Measurements from ENCODE around the gene LMOD1.
A peak's percentile ranks its signal among the peaks of the same experiment; 100 is the strongest.
"Not testable (repeated sequence)": the region's sequence is repeated elsewhere in the genome, so short reads cannot be mapped to it uniquely, and the experiment has no call there.

The LMOD1 gene

DNA sequence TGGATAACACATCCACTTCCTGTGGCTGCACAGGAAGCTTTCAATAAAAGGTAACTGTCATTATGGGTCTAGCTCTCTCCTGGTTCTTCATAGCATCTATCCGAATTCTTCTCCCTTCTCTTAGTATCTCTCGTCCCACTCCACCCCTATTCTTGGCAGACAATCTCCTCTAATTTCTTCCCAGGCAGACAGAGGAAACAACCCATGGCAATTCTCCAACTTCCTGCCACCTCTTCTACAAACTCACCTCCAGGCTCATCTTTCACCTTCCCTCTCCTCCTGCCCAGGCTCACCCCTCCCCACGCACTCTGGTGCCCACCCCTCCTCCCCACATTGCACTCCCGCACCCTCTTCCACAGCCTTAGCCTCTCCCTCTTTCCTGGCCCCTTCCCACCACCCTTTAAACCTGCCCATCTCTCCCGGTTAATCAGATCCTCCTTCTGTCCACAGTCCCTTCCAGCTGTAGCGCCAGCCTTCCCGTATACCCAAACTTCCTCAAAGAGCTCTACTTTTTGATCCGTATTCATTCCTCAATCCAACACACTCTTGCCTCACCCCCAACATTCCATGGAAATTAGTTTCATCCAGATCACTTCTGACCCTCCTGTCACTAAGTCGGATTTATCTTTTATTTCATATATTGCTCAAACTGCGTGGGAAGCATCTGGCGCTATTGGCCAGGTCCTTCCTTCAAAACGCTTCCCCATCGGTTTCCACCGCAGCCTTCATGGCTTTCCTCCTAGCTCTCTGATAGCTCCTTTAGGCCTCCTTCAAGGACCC is 31.7 kb downstream of the LMOD1 start:
- DNase-seq (ENCODE audit: low read depth in 2 of 2) = no peak

DNA sequence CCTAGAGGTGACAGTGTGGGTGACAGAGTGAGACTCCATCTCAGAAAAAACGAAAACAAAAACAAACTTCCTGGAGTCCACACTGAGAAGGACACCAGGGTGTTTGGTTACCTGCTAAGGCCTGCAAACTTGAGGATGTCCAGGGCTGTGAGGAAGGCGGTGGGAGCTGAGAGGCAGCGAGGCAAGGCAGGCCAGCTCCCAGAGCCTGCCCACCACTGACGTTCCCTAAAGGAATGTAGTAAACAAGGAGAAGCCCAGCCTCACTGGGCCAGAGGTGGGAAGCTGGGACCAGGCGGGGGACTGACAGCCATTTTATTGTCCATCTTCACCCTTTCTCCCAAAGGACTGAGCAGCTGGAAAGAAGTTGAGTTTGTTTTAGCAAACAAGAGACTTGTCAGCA is 33.5 kb downstream of the LMOD1 start:
- no peak for DNase-seq (ENCODE audit: low read depth in 2 of 2)

DNA sequence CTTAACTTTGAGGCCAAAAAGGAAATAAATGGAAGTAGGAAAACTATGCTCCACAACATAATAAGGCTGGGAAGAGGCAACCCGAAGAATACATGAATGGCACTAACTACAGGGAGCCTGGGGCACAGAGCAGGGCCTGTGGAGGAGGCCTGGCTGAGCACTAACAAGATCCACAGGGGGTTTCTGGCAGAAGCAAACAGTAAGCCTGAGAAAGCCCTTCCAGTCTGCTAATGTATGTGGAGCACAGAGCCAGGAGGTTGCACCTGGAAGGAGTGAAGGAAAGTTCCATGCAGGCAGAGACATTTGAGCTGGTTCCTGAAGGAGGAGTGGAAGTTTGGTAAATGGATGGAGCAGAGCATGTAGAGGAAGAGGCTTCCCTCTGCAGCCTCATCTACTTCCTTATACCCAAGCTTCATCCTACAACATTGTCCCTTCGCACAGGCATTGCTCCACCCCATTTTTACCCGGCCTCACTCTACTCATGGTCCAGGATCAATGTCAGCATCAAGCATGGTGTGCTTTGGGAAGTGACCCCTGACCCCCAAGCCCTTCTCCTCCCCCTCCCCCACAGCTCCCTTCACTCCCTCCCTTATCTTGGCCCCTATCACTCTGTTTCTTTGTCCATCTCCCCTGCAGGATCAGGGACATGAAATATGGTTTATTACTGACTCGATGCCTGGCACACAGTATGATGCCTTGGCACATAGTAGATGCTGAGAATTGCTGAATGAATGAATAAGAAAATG is 34.3 kb downstream of the LMOD1 start:
- no peak for DNase-seq (ENCODE audit: low read depth in 2 of 2)

DNA sequence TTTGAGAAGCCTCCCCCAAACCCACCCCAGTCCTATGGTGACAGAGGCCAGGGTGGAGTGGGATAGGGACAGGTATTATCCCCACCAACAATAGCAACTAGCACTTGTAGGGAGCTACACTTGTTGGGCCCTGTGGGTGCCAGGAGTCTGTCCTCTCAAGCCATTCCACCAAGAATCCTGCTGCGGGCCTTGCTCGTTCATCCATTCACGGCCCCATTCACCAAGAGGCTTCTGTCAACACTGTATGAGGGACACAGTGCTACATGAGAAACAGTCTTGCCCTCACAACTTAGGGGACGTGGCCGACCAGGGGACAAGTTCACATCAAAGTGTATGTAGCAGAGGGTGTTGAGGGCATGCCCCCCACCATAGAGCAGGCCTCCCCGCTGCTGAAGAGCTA is 38.7 kb downstream of the LMOD1 start:
- no peak for DNase-seq (ENCODE audit: low read depth in 2 of 2)

DNA sequence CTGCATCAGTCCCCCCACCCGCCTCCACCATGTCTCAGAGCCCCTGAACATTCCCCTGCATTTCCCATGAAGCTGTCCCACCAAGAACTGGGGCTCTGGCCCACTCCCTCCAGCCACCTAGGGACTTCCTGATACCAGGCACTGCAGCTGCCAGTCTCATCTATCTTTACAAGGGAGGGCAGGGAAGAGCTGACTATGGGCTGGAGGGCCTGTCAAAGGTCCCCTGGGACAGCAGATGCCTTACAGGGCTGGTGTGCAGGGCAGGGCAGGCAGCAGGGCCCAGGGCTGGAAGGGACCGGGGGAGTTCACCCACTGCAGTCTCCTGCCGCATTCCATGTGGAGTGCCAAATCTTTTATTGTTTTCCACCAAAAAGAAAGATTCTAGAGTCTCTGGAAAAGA is 40.0 kb downstream of the LMOD1 start:
- no peak for DNase-seq (ENCODE audit: low read depth in 2 of 2)

DNA sequence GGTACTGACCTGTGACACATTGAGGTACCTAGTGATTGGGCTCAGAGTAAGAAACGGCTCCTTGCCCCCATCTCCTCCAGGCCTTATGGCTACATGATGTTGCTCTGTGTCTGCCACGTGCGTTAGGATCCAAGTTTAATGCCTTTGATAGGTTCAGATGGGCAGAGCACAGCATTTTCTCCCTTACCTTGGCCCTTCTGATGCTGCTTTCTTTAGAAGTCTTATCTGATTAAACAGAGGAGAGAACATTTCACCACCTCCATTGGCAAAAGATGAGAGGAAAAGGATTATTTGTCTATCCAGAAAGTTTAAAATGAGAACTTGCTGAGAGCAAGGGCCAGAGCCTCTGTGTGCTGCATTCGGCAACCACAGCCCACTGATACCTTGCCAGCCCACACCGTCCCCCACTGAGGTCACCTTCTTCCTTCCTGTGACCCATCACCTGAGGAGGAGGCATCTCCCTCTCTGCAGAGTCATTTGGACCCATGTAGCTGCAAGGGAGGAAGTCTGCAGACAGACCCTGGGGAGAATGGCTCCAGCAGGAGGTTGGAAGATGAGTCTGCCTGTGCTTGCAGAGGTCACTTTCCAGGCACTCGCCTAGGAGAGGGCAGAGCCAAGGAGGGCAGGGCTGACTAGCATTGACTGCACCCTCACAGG is 41.0 kb downstream of the LMOD1 start:
- no peak for DNase-seq (ENCODE audit: low read depth in 2 of 2)

DNA sequence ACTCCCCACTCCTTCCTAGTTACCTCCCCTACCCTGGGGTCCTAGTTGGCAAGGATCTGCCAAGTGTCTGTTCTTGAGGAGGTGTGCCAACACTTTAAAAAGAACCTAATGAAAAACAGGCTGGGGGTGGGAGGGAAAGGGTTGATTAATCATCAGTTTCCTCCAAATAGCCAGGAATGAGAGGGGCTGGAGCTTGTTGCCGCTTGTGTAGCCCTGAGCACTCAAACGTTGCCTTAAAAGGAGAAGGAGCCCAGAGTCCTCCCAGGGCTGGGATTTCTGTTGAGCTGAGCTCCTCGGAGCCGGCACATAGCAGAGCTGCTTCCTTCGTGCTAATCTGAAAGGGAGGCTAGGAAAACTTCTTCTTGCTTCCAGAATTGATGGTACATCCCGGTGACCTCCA is 41.8 kb downstream of the LMOD1 start:
- no peak for DNase-seq (ENCODE audit: low read depth in 2 of 2)

DNA sequence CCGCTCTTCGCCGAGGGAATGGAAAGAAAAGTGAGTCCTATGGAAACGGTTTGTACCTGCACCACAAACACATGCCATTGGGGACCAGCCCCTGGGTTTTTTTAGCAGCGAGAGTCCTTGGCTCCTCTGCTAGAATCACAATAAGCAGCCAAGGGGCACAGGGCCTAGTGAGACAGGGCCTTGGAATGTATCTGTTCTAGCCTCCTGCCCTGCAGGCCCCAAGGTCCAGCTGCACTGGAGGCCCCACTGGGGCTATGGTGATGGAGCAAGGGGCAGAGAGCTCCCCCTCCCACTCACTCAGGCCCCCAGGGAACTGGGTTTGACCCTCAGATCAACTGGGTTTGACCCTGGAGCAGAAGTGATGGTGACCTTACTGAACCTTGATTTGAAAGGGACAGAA is 43.2 kb downstream of the LMOD1 start:
- no peak for DNase-seq (ENCODE audit: low read depth in 2 of 2)

DNA sequence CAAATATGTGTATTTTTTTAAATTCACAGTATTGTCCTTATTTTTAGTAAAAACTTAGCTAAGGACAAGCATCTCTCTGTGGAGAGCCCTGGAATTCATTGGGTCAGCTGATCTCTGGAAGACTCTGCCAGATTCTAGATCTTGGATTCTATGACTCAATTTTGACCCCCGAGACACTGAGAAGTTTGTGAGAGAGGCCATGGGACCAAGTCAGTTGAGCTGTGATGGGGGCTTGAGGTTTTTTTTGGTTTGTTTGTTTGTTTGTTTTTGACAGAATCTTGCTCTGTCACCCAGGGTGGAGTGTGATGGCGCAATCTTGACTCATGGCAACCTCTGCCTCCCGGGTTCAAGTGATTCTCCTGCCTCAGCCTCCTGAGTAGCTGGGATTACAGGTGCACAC is 44.1 kb downstream of the LMOD1 start:
- no peak for DNase-seq (ENCODE audit: low read depth in 2 of 2)

DNA sequence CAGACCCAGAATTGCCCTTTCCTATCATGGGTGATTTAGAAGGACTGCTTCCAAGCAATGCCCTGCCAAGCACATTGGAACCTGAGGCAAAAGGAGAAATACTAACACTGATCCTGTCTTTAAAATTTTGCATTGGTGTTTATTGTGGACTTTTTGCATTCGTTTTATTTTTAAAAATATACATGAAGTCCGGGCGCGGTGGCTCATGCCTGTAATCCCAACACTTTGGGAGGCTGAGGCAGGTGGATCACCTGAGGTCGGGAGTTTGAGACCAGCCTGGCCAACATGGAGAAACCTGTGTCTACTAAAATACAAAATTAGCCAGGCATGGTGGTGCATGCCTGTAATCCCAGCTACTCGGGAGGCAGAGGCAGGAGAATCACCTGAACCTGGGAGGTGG is 45.3 kb downstream of the LMOD1 start:
- not testable (repeated sequence) for DNase-seq (ENCODE audit: low read depth in 2 of 2)

DNA sequence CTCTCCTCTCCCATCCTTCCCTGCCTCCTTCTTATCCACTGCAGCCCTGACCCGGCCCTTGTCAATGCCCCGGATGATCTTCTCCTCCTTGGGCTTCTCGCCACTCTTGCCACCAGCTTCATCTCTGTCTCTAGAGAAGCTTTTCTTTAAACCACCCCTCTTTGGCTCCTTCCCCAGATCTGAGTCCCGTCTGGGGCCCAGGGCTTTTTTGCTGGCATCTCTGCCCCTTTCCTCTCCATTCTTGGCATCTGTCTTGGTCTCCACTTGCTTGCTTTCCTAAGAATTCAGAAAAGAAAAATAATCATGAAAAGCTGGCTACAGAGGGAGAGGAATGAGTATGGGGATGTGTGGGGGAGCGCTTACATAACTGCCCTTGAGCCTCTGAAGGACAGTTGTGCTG is 45.9 kb downstream of the LMOD1 start:
- DNase-seq (ENCODE audit: low read depth in 2 of 2) = no peak

DNA sequence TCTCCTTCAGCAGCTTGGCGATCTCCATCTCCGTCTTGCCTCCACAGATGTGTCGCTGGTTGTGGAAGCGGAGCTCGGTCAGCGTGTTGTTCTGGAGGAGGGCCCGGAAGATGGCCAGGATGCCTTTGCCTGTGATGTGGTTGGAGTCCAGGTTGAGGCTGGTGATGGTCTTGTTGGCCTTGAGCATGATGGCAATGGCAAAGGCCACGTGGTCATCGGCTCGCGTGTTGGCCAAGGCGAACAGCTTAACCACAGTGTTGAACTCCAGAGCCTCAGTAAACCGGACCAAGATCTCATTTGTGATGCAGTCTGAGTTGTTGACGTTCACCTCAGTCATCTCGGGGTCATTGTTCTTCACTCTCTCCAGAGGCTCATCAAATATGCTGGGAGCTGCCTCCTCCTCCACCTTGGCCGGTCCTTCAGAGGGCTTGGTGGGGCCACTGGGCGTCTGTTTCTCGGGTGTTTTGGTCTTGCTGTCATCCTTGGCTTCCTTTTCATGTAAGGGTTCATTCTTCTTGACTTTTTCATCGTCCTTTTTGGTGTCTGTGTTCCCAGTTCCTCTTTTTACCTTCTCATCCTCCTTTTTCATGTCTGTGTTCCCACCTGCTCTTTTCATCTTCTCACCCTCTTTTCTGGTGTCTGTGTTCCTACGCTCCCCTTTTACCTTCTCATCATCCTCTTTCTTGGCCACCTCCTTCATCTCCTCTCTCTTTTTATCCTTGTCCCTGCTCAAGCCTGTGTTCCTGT is 46.5 kb downstream of the LMOD1 start:
- no peak for DNase-seq (ENCODE audit: low read depth in 2 of 2)

DNA sequence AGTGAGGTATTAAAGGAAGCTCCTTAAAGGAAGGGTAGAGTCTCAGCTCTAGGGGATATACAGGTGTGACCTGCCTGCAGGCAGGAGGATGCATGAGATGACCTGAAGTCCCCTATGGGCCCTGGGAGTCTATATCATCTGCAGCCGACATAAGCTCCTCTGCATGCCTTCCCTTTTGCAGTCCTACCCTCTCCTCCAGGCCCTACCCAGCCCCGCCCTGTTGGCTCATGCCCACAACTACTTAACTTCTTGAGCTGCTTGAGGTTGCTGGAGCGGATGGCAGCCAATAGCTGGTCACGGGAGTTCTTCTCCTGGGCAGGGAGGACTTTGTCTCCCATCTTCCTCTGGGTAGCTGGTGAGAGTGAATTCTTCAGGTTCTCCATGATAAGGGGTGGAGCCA is 47.4 kb downstream of the LMOD1 start:
- DNase-seq (ENCODE audit: low read depth in 2 of 2) = no peak

DNA sequence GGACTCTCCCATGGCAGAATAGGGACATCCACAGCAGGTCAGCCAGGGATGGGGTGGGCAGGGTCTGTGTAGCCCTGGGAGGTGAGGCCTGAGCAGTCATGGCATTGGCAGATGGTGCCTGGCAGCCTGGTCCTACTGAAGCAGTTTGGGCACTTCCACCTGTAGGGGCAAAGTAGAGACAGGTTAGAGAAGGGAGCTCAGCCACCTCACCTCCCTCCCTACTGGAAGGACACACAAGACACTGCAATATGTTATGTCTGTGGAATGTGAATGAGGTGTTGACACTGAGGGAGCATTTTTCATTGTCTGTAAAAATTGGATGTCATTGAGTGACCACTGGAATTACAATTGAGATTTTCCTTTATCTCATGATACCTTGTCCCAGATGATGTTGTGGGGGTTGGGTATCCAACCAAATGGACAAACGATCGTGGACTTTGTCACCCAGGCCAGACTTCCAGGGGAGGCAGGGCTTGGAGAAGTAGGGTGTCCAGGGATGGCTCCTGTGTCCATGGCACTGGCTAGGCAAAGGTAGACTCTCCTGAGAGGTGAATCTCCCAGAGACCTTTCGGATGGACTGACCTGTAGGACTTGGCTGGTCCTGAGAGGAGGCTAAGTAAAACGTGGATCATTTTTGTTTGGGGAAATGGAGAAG is 48.0 kb downstream of the LMOD1 start:
- no peak for DNase-seq (ENCODE audit: low read depth in 2 of 2)

DNA sequence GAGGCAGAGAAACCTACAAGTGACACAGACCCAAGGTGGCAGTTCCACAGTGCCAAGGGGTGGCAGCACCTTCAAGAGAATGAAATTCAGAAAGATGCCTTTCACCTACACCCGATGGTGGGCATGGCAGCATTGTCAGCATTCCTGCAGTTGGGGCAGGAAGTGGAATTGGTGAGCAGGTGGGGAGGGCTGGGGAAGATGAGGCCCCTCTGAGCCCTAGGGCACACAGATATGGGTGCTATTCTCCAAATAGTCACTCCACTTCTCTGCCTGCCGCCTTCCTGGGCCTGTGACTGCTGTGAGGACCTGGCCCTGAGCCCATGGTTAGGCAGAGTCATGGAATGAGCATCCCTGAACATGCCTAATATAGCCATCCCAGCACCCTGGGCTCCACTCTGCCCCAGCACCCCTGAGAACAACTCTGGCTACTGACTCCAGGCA is 49.4 kb downstream of the LMOD1 start:
- DNase-seq (ENCODE audit: low read depth in 2 of 2) = no peak

DNA sequence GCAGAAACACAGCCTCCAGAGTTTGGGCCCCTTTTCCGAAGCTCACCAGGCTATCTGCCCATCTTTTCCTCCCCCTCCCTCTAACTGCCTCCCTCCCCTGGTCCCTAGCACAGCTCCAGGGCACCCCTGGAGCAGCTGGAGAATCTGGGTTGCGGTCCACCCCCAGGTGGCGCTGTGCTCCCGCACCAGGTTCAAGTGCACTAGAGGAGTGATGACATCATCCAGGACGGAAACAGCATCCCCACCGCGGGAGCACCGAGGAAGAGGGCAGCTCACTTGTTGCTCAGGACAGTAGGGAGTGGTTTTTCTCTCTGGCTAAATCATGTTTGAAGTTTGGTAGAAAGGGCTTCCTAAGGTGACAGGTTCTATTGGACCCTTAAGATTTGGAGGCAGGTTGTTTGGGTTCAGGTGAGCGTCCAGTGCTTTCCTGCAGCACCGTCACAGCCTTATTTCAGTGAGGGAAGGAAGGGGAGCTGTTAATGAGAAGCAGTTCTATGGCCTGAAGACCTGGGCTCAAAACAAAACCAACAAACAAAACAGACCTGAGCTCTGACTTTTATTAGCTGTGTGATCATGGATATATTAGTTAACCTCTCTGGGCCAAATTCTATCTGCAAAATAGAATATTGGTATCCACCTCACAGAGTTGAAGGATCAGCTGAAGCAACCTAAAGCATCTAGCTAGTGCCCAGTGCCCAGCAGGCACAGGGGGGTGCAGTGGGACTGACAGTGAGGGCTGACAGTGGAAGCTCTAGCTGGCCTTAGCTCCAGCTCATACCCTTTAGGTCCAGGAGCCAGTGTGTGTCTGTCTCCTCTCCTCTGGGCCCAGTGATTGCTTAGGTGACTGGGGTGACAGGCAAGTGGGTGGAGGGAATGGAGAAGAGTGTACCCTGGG is 50.2 kb downstream of the LMOD1 start:
- DNase-seq (ENCODE audit: low read depth in 2 of 2) = peak; percentile 72 to 80

DNA sequence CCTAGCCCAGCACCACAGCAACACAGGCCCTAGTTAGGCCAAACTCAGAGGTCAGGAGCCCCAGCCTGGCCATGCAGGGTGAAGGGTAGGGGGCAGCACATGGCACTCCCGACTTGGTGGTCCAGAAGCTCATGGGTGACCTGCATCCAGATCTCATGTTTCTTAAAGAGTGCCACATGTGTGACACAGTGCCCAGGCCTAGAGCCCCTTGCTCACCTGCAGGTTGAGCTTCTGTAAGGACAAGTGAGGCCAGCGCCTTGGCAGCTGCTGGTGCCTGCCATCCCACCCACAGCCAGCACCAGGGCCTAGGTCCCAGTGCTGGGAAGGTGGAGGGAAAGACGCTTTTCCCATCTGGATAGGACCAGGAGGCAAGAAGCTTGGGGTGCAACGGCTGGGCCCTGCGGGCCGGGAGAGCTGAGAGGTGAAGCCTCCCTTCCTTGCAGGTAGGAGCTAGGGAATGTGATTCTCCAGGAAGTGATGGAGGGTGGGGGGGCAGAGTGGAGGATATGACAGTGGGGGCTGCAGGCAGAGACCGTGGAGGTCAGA is 51.2 kb downstream of the LMOD1 start:
- no peak for DNase-seq (ENCODE audit: low read depth in 2 of 2)

DNA sequence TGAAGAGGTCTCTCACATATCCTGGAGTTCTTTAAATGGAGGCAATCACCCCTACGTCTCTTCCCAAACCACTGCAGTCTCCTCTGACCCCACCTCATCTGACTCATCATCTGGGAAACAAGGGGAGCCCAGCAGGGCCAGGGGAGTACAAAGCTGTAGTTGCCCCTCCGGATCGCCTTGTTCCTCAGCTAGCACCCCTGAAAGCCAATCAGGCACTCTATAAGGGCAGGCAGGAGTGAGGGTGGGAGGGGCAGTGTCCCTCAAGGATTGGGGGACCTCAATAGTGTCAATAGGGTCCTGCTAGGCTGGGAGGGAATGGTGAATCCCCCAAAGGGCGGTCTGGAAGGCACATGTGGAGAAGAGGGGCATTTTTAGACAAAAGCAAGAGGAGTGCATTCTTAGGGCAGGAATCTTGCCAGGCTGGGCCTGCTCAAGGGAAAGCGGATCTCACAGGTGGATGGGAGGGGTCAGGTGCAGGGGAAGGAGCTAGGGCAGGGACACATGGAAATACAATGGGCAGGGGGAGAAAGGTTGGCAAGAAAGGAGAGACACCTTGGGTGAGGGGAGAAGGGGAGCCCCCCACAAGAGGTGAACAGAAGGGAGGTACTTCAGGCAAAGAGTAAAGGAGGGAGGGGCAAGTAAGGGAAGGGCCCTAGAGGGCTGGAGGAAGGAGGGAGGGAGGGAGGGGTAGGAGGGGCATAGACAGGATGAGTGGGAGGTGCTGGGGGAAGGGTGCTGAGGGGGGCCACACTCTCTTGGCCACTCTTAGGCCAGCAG is 51.8 kb downstream of the LMOD1 start:
- no peak for DNase-seq (ENCODE audit: low read depth in 2 of 2)

DNA sequence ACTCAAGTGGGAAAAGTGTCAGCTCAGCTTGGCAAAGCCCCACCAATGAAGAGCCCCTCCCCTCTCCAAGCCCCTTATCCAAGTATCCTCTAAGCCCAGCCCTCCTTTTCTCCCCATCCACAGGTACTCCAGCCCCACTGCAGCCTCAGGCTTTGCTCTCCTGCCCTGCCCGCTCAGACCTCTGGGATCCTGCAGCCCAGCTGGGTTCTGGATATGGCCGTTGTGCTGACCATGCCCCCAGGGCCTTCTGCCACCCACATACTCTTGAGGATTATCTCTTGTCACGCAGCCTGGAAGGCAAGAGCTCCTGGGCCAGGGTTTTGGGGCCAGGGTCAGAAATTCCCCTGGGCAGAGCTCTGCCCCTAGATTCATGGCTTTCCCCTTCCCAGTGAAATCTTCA is 52.9 kb downstream of the LMOD1 start:
- no peak for DNase-seq (ENCODE audit: low read depth in 2 of 2)

DNA sequence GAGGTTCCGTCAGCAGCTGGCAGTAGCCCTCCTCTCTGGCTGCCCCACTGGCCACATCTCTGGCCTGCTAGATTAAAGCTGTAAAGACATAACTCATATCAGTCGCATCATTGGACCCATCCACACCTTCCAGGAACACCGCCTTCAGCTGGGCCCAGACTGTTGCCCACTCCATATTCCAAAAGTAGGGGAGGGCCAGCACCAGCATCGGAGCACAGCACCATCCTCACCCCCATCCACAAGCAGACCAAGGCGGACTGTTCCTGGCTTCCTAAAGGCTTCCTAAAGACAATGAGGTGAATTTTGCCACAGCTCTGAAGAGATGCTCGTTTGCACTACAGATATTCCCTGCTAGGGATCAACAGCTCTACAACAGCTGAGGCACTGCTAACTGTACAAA is 54.1 kb downstream of the LMOD1 start:
- DNase-seq (ENCODE audit: low read depth in 2 of 2) = no peak
